Middle frontal gyrus (tissue), 1 donor: ENCODE data around the gene KIF4B.

ENCODE experiments used
- DNase-seq: peaks from one replicate; pipeline ENCODE4 v3.0.0-alpha.2; 2015; ENCODE audit warnings: low spot score; ENCODE audit errors: extremely low spot score

The KIF4B gene

DNA sequence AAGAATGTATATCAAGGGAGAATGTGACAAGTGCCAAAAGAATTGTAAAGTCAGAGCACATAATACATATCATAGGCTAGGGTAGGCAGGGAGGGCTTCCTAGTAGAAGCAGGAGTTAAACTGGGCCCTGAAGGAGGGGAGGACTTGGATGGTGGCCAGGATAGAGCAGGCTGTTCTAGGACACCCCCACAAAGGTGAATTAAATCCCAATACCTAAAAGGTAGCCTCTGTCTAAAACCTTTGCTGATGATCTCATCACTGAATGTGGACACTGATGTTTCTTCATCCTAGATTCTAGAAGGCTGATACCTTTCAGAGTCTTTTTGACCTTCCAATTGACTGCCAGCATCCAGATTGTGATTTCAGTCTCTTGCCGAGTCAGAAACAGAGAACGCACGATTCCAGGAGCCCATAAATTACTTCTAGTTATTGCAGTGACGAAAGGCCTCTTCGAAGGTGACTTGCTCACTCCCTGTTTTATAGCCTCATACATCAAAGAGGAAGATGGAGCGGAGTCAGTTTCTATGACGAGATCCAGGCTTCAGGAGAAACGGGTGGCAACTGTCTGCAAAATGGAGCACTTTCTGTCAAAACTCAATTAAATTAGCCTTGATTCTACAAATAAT, 43.2 kb downstream of the KIF4B start:
- no peak for DNase-seq

DNA sequence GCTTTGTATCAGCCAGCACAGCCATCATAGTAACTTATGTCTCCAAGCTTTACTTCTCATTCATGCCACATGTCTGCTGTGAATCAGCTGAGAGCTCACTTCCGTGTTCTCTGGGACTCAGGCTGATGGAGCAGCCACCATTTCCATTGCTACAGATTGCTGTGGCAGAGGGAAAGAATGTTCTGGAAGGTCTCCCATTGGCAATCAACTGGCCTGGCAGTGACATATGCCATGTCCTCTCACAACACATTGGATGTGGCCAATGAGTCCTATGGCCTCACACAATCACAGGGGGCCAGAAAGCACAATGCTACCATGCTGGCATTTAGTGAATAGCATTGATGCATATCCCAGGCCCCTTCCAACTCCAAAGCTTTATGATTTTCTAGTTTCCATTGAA, 44.1 kb downstream of the KIF4B start:
- DNase-seq = no peak

DNA sequence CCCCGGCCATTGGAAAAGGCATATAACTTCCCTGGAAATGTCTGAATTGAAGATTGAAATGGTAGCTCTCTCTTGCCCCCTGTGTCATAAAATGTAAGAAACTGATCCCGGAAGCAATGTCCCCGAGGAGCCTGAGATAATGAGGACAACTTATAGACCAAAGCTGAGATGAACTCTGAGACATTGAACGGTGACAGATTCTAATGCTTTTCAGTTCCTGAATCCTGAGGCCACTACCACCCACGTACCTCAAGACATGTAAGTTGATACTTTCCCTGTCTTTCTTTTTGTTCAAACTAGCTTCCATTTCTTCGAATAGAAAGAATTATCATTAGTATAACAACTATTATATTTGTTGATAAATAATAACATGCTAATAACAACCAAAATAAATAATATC, 51.0 kb downstream of the KIF4B start:
- no peak for DNase-seq

DNA sequence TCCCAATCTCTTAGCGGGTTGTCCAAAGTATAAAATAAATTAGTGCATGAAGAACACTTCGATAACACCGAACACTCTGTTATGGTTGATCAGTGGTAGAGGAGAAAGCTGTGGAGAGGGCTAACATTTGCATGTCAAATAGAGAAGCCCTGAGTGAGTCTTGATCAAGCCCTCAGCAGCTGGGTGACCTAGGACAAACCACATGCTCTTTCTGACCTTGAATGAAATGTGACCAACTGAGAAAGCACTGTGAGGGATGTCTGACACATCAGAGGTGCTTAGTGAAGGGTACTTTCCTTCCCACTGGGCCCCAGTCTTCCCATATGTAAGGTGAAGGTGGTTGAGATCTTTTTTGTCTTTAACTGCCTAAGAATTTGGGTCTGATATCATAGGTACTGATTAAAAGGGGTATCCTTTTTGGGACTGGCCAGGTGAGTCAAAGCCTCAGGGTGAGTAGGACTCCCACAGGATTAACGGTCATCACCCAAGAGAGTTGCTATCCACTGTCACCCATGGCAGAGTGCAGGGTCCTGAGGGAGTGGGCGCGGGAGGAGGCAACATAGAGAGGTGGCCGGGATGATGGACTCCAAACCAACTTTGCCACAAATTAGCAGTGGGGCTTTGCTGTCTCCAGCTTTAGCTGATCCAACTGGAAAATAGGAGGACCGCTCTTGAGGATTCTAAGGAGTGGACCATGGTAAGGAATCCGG, 53.5 kb downstream of the KIF4B start:
- no peak for DNase-seq
